ENCODE data around the gene IFNK. TPM values are rescaled to one million over a fixed set of nuclear protein-coding genes. Genes with fewer than 3 reads are reported as not detected.
A peak's percentile ranks its signal among the peaks of the same experiment; 100 is the strongest.

The IFNK gene
- total RNA-seq, 6 experiments from 2014 or later: not detected

DNA sequence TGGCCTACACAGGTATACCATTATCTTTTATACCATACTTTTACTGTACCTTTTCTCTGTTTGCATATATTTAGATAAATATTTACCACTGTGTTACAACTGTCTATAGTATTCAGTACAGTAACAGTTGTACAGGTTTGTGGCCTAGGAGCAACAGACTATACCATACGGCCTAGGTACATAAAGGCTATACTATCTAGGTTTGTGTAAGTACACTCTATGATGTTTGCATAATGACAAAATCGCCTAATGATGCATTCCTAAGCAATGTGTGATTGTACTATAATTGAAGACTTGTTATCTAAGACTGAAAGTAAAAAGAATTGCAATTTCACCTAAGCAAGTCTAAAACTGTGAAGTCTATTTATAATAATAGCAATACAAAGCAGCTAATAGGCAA lies 45.3 kb downstream of the IFNK start:
- peaks cover 0 to 31% (median 8%) of the 10 kb centered on the region in 4 donors for H3K4me1 ChIP-seq
- 63% methylated on average over 2 of the region's 2 CpGs for WGBS (ENCODE audit: insufficient coverage, low coverage, low lambda C conversion rate, missing lambda C conversion rate)
- no peaks in the 10 kb centered on the region for H3K9me3 ChIP-seq
- no peak overlapping the region for H3K4me3 ChIP-seq
- DNase-seq (no peak), ATAC-seq (no peak)
- H3K27me3 ChIP-seq: no peaks in the 10 kb centered on the region
- intact Hi-C loops (cut with DNase I): no loop called here
- no peak overlapping the region for H3K27ac ChIP-seq
- H3K36me3 ChIP-seq: no peaks in the 10 kb centered on the region
- TF ChIP-seq, protein P1, sequence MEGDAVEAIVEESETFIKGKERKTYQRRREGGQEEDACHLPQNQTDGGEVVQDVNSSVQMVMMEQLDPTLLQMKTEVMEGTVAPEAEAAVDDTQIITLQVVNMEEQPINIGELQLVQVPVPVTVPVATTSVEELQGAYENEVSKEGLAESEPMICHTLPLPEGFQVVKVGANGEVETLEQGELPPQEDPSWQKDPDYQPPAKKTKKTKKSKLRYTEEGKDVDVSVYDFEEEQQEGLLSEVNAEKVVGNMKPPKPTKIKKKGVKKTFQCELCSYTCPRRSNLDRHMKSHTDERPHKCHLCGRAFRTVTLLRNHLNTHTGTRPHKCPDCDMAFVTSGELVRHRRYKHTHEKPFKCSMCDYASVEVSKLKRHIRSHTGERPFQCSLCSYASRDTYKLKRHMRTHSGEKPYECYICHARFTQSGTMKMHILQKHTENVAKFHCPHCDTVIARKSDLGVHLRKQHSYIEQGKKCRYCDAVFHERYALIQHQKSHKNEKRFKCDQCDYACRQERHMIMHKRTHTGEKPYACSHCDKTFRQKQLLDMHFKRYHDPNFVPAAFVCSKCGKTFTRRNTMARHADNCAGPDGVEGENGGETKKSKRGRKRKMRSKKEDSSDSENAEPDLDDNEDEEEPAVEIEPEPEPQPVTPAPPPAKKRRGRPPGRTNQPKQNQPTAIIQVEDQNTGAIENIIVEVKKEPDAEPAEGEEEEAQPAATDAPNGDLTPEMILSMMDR (IDR thresholded peaks at IDR 0.05): no peak
- TF ChIP-seq POLR2A (IDR thresholded peaks at IDR 0.05): no peak

DNA sequence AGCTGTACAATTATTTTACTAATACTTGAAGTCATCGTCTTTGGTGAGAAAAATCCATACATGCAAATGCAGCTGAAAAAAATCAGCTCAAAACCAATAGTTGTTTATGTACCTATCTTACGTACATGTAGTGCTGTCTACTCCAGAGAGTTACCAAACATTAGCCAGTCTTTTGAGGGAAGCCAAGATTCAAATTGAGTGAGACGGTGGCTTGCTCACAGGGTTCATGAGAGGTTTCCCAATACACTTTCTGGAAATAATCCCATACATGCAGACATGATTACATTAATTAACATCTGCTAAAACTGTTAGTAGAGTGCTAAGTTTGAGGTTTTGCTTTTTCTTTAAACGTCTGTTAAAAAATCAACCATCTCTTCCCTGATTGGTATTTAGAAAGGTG lies 46.9 kb downstream of the IFNK start:
- no peaks in the 10 kb centered on the region for H3K36me3 ChIP-seq
- TF ChIP-seq, protein P1 (IDR thresholded peaks at IDR 0.05): no peak
- TF ChIP-seq POLR2A (IDR thresholded peaks at IDR 0.05): no peak
- H3K4me1 ChIP-seq: peaks cover 0 to 25% (median 8%) of the 10 kb centered on the region in 4 donors
- no peak overlapping the region for H3K4me3 ChIP-seq
- DNase-seq: no peak
- H3K27me3 ChIP-seq: no peaks in the 10 kb centered on the region
- H3K9me3 ChIP-seq: no peaks in the 10 kb centered on the region
- intact Hi-C loops (cut with DNase I): no loop called here
- H3K27ac ChIP-seq: peak overlapping the region in 1 of 3 donors; percentile 100
- 42% methylated on average over 4 of the region's 4 CpGs for WGBS (ENCODE audit: insufficient coverage, low coverage, low lambda C conversion rate, missing lambda C conversion rate)
- no peak for ATAC-seq

GRCh38 chr9:27572061-27572460 lies 48.0 kb downstream of the IFNK start:
- DNase-seq (no peak), ATAC-seq (no peak)
- H3K4me3 ChIP-seq: peak overlapping the region in 2 of 3 donors; percentile 78 to 85

DNA sequence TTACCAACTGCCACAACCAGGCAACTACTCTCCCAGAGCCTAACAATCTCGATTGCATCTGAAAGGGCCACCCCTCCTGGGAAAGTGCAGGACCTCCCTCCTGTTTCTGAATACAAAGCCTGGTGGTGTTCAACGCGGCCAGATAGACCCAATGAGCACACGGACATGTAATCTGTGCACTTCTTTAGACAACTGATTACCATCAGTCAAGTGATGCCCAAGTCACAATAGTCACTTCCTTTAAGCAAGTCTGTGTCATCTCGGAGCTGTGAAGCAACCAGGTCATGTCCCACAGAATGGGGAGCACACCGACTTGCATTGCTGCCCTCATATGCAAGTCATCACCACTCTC lies 48.5 kb downstream of the IFNK start:
- WGBS (ENCODE audit: insufficient coverage, low coverage, low lambda C conversion rate, missing lambda C conversion rate): 0% methylated on average over 6 of the region's 6 CpGs
- ATAC-seq (peak; percentile 9 to 48 (median 40)), DNase-seq (peak in 1 of 3 donors; percentile 62)
- Histone ChIP-seq H3K36me3 (no peaks in the 10 kb centered on the region), H3K4me3 (peak overlapping the region; percentile 65 to 85 (median 78)), H3K27ac (peak overlapping the region; percentile 95 to 100 (median 98)), H3K27me3 (no peaks in the 10 kb centered on the region), H3K9me3 (no peaks in the 10 kb centered on the region), H3K4me1 (peaks cover 0 to 17% (median 8%) of the 10 kb centered on the region in 4 donors)
- TF ChIP-seq, protein P1 (IDR thresholded peaks at IDR 0.05): no peak
- TF ChIP-seq POLR2A (IDR thresholded peaks at IDR 0.05): no peak
- intact Hi-C loops (cut with DNase I): no loop called here

More at GRCh38 chr9:27572061-27572460, 48.0 kb downstream of the IFNK start:
- Histone ChIP-seq H3K27ac (peak overlapping the region; percentile 95 to 100 (median 98)), H3K36me3 (no peaks in the 10 kb centered on the region), H3K9me3 (no peaks in the 10 kb centered on the region), H3K4me1 (peaks cover 0 to 17% (median 8%) of the 10 kb centered on the region in 4 donors), H3K27me3 (no peaks in the 10 kb centered on the region)
- TF ChIP-seq, protein P1 (IDR thresholded peaks at IDR 0.05): no peak
- intact Hi-C loops (cut with DNase I): no loop called here
- 23% methylated on average over 3 of the region's 3 CpGs for whole genome bisulfite sequencing (ENCODE audit: insufficient coverage, low coverage, low lambda C conversion rate, missing lambda C conversion rate)
